Stimulated activated CD4-positive, alpha-beta T cell treated with anti-CD3 and anti-CD28 coated beads, Interleukin-1b, Interleukin-23, amount 100 ng/mL, for 4 hours (primary cell): ENCODE measurements around the gene SLK.

ENCODE experiments used
- DNase-seq, 2 donors: peaks; one replicate each; pipeline ENCODE4 v3.0.0-alpha.2; 2020; ENCODE audit warnings: low read depth in 2 of 2

SLK gene

DNA sequence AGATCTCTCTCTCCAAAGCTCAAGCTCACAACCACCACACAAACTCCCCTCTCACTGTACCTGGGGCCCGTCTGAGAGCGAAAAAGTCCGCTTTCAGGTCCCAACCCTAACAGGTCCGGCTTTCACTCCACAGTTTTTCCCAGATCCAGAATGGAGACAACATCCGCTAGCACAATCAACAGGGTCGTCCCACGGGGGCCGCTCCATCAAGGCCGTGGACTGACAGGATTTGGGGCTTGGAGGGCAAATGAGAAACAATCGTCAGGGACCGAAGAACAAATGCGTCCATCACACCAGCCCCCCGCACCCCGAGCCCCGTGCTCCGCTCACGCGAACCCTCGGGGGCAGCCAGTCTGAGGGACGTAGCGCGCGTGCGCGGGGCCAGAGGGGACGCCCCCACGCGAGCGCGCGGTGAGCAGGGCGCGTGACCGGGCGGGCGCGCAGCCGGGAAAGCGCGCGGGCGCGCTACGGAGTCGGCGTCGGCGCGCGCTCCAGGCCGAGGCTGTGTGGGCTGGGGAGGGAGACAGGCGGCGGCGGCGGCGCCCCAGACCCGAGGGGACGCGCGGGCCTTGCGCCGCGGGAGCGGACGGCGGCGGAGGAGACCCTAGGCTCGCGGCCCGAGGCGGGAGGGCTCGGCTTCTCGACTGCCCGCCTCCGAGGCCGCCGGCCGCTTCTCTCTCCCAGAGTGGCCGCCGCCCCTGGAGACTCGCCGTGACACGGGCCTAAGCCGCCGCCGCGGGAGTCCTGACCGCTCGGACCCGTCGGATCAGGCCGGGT lies at the start of gene SLK:
Gene SLK, plus strand, starts transcription at position 470 of the 777 bp plus-strand sequence. CDS start 606 bp downstream, outside the sequence.
- DNase-seq: peak; percentile 76 to 81

DNA sequence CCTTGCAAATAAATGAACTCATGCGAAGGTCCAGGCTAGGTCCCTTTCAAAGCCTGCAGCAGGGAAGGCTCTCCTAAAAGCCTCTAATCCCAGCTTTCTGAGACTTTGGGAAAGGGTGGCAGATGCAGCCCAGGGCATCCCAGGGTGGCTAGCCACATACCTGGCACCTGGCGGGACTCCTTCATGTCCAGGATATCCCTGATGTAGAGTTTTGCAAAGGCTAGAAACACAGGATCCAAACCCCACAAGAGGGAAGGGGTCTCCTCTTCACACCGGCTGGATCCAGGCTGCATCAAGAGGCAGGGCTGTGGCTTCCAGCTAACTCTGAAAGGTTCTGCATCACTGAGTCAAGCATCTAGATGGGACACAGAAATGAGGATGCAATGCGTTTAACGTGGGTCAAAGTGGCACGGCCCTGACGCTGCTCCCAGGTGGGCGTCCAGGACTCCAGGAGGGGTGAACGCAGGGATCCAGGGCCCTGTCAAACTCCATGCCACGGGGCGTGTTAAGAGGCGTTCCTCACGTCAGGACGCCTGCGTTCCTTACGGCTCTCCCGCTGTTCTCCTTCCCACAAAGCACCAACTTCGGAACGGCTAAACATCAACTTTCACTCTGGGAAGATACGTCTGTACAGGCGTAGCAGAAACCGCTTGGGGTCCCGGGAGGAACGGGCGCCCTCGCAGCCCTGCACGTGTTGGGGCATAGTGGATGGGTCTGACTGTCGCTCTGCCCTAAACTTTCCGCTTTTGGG lies 49.5 kb upstream of the SLK start:
- no peak for DNase-seq

DNA sequence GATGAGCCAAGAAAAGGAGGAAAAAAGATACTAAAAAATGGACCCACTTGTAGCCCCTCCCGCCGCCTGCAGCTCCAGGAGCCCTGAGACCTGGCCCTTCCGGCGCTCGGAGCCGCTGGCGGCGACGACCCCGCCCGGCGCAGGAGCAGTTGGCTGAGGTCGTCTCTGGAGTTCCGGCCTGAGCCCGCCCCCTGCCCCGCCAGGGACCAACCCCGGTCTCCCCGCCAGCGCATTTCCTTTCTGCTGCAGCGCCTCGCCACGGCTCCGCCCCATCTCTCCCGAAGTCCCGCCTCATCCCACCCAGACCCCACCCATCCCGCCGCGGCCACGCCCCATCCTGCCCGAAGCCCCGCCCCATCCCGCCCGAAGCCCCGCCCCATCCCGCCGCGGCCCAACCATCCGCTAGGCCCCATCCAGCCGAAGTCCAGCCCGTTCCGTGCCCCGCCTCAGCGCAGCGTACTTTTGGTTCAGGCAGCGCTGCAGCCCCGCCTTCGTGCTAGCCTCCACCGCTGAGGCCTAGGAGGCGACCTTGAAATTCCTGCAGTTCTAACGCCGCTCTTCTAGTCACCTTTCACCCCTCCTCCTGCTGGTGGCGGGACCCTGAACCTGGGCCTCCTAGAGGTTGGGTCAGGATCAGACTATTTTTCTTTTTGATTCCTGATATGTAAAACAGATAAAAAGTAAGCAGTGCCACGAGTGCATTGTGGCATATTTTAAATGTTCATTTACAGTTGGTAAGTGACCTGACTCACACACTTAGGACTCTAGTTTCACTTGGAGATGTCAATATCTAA lies 48.7 kb upstream of the SLK start, which contains the start of gene STN1:
Gene STN1, minus strand, starts transcription at position 132 of the 794 bp plus-strand sequence. CDS start 590 bp downstream, outside the sequence.
- DNase-seq: peak; percentile 91 to 93

DNA sequence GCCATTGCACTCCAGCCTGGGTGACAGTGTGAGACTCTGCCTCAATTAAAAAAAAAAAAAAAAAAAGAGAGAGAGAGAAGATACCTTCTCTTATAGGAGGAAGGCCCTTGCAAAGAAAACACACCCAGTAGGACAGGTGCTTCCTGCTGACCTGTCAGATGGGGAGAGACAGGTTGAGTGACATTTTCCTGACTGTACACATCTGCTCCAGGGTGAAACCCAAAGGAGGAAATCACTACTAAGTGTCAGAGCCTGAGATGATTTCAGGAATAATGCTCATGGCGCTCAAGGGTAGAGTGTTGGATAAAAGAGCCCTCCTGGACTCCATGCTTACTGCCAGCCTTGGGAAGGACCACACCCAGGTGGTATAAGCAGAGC lies 47.3 kb upstream of the SLK start:
- DNase-seq: no peak

DNA sequence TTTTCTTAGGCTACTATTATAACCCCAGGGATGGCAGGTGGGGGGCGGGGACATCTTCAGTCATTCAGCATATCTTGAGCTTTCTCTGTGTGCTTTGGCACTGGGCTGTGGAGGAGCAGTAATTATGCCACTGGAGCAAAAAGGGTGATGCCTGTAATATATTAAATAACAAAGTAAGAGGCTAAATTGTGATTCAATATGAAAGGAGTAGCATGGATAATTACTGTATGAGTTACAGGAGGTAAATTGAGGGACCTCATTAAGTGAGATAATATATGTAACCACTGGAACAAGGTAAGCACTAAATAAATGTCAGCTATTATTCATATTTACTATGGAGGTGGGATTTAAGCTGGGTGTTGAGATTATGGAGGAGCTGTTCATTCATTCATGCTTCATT lies 45.7 kb upstream of the SLK start:
- no peak for DNase-seq

DNA sequence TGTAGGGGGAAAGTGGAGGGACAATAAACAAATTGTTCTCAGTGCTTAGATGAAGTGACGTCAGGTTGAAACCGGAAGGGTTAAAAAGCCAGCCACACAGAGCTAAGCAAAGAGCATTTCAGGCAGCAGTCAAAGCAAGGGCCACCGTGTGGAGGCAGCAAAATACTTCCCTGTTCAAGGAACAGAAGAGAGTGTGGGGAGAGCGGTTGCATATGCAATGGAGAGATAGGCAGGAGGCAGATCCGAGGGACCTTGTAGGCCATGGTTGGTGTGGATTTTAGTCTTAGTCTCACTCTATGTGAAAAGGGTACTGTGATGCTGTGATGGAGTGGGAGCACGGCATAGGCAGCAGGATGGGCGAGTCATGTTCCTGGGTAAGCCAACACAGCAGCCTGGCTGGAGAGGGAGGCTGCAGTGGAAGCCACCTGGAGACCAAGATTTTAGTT lies 45.2 kb upstream of the SLK start:
- DNase-seq: no peak

DNA sequence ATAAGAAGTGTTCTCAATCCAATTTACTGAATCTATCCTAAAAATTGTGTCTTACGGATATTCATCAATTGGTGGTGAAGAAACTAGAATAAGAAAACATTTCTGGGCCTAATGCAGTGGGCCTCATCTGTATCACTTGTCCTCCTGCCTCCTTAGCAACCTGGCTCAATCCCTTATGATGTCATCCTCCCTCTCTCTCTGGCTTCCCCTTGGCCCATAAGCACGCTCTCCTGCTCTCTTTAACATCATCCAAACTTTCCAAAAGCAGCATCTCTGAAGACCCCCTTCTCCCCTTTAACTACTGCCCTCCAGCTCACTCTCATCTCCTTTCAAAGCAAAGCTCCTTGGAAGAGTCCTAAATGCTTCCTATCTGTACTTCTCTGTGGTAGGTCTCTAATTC lies 44.3 kb upstream of the SLK start:
- no peak for DNase-seq

DNA sequence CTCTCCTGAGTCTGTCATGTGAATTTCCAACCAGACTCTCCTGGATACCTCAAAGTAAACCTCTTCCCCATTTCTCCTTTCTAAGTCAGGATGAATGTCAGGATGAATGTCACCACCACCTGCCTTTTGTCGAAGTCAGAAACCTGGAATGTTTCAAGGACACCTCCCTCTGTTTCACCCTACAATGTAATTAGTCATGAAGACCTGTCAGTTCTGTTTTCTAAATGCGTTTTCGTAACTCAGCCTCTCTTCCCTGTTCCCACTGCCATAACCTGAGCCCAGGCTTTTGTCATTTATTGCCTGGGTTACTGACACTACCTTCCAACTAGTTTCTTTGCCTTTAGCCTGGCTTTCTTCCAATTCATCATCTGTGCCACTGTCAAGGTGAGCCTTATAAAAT lies 43.4 kb upstream of the SLK start:
- no peak for DNase-seq

DNA sequence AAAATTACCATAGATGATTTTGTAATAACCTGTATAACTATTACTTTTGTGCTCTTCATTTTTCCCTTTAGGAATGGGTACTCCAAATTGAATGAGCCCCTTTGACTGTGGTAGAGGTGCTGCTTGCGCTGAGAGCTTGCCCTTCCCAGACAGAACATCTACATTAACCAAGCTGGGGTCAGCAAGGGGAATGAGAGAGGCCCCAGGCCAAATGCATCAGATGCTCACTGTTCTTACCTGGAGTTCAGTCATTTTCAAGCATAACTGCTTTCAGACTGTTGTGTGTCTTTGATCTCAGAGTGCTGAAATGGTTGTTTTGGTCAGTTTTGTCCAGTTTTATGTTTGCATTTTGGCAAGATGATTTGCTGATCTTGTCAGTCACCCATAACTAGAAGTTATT lies 41.3 kb upstream of the SLK start:
- no peak for DNase-seq

DNA sequence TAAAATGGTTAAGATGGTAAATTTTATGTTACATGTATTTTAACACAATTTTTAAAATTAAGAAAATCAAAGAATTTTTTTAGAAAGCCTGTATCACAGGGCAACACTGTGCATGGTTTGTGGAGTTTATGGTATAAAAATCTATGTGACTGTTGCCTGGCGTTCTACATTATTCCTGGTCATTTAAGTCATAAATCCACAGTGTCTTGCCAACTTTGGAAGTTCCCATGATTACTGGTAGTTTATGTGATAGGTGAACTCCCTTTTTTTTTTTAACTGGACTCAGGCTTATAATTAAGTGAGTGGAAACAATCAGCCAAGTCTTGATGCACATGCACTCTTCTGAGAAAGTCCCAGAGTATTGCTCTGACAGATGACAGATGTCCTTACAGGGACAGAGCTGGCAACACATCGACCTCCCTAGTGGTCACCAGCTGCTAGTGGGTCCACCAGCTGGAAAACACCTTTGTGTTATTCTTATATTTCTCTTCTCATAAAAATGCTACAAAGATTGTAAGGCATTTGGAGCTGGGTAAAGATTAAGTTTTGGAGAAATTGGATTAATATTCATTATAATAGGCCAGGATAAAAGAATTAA lies 40.1 kb upstream of the SLK start:
- DNase-seq: no peak

DNA sequence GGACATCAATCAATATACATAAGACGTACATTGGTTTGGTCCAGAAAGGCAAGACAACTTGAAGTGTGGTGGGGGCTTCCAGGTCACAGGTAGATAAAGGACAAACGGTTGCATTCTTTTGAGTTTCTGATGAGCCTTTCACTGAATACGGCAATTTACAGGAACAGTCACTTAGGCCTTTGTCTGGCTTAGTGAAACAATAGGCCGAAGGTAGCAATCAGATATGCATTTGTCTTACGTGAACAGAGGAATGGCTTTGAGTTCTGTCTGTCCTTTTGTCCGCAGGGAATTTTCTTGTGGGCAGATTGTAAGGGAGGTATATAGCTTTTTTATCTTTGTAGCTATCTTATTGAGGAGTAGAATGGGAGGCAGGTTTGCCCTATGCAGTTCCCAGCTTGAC lies 38.2 kb upstream of the SLK start:
- no peak for DNase-seq

DNA sequence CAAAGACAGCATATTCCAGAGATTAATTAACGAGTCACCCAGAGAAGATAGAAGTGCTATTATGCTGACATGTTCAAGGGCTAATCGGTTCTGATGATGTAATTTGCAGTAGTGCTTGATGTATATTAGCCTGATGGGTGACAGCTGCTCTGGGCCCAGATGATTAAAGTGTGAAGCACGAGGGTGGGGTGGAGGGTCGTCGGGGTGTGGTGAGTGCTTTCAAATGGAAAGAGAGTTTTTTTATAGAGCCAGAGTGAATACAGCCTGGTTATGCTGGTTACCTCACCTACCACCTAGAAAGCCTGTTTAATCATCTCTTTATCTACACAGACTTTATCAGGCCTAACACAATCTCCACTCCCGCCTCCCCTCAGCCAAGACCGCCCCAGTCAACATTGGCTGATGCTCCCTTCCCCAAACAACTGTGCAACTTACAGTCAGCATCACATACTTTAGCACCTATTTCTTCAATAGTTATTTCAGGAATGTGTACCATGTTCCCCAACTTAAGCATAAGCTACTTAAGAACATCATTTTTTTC lies 37.5 kb upstream of the SLK start:
- no peak for DNase-seq

DNA sequence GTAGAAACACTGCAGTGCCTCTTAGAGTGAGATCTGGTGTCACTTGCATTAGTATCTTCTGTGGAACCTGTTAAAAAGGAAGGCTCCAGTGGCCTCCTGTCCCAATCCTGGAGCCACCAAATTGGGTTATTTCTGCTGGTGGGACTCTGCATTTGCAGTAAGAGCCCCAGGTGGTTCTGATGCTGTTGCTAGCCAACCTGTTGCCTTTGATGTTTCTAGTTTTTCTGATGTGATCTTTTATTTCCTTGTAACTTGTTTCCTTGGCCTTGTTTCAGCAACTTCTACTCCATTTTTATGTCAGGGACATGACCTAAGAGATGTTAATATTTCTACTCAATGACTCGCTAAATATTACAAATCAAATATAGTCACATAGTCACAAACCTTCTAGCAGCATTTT lies 36.5 kb upstream of the SLK start:
- no peak for DNase-seq

DNA sequence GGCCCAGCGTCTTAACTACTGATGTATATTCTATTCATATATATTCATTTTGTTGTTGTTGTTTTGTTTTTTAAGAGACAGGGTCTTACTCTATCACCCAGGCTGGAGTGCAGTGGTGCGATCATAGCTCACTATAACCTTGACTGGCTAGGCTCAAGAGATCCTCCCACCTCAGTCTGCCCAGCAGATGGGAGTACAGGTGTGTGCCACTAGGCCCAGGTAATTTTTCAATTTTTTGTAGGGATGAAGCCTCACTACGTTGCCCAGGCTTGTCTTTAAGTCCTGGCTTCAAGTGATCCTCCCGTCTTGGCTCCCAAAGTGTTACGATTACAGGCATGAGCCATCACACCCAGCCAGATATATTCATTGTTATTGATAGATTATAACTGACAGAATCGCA lies 36.1 kb upstream of the SLK start:
- no peak for DNase-seq

DNA sequence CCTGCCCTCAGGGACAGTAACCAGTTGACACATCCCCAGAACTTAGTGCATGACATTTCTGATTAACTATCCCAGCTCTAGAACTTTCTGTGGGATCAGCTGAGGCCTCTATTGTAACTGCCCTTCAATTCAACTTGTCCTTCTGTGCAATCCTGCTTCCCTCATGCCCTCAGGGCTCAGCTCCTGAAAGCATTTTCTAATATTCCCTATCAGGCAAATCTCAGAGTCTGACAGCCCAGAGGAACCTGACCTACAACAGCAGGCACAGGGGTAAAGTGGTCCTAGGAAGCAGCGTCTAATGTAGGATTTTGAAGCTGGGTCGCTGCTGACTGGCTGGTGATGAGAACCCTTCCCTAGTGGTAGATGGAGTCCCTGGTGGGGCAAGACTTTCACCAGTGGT lies 35.3 kb upstream of the SLK start:
- DNase-seq: no peak

DNA sequence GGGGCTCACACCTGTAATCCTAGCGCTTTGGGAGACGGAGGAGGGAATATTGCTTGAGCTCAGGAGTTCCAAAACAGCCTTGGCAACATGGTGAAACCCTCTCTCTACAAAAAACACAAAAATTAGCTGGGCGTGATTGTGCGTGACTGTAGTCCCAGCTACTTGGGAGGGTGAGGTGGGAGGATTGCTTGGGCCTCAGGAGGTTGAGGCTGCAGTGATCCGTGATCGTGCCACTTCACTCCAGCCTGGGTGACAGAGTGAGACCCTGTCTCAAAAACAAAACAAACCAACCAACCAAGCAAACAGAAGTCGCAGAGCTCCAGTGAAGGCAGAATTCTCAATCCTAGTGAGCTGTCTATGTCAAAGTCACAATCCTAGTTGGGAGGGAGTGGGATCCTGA lies 34.7 kb upstream of the SLK start:
- no peak for DNase-seq

DNA sequence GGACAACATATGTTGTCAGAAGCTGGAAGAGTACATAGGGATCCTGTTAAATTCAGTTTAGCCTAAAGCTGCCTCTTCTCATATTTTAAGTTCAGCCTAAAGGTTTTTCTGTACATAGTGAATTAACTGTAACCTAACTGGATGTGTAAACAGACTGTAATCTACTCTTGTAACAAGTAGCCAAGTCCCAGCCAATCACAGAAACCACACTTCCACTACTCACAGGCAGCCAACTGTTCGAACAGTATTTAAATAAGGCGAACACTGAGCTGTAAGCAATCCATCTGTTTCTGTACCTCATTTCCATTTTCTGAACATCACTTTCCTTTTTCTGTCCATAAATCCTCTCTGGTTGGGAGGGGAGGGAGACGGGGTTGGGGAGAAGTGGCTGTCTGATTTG lies 34.0 kb upstream of the SLK start:
- no peak for DNase-seq

DNA sequence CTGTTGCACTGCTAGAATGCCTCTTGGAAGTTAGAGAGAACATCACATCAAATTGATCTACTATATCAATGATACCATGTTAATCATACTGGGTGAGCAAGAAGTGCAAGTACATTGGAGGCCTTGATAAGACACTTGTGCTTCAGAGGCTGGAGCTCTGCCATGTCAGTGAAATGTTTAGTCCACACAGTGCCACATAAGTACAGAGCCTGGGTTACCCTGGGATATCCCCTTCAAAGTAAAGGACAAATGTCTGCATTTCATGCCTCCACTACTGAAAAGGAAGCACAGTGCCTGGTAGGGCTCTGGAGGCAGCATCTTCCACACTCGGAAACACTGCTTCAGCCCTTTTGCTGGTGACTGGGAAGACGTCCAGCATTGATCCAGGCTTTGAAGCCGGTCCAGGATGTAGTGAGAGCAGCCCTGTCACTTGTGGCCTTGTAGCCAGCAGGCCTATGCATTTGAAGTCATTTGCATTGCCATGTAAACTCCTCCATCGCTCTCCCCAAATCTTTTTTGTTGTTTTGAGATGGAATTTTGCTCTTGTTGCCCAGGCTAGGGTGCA lies 33.3 kb upstream of the SLK start:
- DNase-seq: no peak

DNA sequence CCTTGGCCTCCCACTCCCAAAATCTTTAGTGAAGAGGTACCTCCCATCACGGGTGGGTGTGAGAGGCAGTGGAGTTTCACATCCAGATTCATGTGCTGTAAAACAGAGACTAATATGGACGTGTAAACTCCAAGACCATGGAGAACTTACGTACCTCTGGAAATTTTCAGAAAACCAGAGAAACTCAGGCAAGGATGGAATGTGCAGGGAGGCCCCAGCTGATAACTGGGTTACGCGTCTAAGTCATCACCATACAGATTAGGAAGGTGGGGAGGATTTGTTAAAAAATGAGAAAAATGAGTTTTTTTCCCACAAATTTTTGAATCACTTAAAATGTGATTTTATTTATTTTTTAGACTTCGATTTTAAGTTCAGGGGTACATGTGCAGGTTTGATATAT lies 32.6 kb upstream of the SLK start:
- no peak for DNase-seq

DNA sequence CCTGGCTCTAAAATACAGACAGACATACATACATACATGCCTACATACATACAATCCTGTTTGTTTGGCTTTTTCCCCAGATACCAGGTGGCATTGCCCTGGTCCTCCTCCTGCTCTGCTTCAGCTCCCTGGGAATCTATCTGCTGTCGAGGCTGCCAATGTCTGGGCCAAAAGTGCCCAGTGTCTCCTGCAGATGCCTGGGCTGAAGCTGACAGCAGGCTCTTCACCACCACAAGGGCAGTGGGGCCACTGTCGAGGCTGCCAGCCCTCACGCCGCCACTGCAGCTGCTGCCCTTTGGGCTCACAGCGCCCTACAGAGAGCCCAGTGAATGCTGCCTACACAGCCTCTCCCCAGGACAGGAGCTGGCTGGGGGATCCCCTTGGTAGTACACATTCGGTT lies 30.9 kb upstream of the SLK start:
- DNase-seq: no peak

DNA sequence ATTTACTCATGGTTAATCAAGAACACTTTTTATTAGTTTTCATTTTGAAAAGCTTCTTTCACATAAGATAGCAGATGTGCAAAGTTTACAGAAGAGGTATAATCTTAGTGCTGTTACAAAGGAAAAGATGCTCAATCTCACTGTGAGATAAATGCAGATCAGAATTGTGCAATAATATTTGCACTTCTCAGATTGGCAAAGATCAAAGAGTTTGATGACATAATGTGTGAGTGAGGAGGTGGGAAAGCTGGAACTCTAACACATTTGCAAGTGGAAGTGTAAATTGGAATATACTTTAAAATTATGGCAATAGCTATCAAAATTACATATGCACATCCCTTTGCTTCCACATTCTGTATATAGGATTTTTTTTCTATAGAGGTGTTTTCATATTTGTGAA lies 27.4 kb upstream of the SLK start:
- no peak for DNase-seq
